IMR-90 (cell line): ENCODE data around the gene TPST1. TPM values are rescaled to one million over a fixed set of nuclear protein-coding genes. Genes with fewer than 3 reads are reported as not detected.

Experiments
- ATAC-seq: fragments of 200-7000 bp; cut with Tn5 transposase; 2 replicates; pipeline ENCODE4 v1.9.1; 2020; ENCODE audit warnings: low read depth, mild to moderate bottlenecking, moderate library complexity
- BruUV-seq: library from RNA; stranded (reverse); fragments of 400-500 nt; replicated peaks from 2 replicates; lab custom pipeline; 2021; lab: Mats Ljungman, UMichigan
- CTCF ChIA-PET: fragments of 300-600 bp; formaldehyde crosslinking; extraction: SDS; loops from one replicate; lab custom pipeline; 2021; ENCODE audit warnings: antibody characterized with exemption; lab: Yijun Ruan, JAX
- POLR2A ChIA-PET: fragments of 300-600 bp; sonication (Branson Sonifier 250); formaldehyde crosslinking; loops from one replicate; lab custom pipeline; 2022; ENCODE audit warnings: antibody characterized with exemption; ENCODE audit not compliant: unreplicated experiment; lab: Charles Lee
- DNase-seq: peaks from one replicate; pipeline ENCODE4 v3.0.0; 2013
- H2AFZ ChIP-seq: replicated peaks from 2 replicates; pipeline ENCODE3; 2013; ENCODE audit warnings: low read length, mild to moderate bottlenecking; ENCODE audit not compliant: poor library complexity
- H2AK5ac ChIP-seq: 2 replicates; pipeline ENCODE4 v1.6.1; 2013; ENCODE audit warnings: low read depth, low read length, inconsistent platforms
- H2AK9ac ChIP-seq: replicated peaks from 2 replicates; pipeline ENCODE3; 2013; ENCODE audit warnings: mild to moderate bottlenecking, low read depth, low read length, moderate library complexity; ENCODE audit not compliant: poor library complexity
- H2BK120ac ChIP-seq: 2 replicates; pipeline ENCODE4 v1.6.1; 2013; ENCODE audit warnings: low read depth, low read length, inconsistent platforms
- H2BK15ac ChIP-seq: 3 replicates; pipeline ENCODE4 v1.6.1; 2013; ENCODE audit warnings: low read depth, low read length, inconsistent platforms
- H2BK20ac ChIP-seq: 2 replicates; pipeline ENCODE4 v1.6.1; 2013; ENCODE audit warnings: low read depth, mild to moderate bottlenecking, inconsistent platforms, low read length, moderate library complexity
- H2BK5ac ChIP-seq: 2 replicates; pipeline ENCODE4 v1.6.1; 2013; ENCODE audit warnings: mild to moderate bottlenecking, low read depth, low read length, inconsistent platforms; ENCODE audit not compliant: poor library complexity, severe bottlenecking
- H3K14ac ChIP-seq: replicated peaks from 2 replicates; pipeline ENCODE4 v1.6.1; 2013; ENCODE audit warnings: low read depth, low read length, inconsistent platforms
- H3K18ac ChIP-seq: 2 replicates; pipeline ENCODE4 v1.6.1; 2013; ENCODE audit warnings: low read depth, low read length, control low read depth
- H3K23ac ChIP-seq: 2 replicates; pipeline ENCODE4 v1.6.1; 2013; ENCODE audit warnings: low read depth, low read length, inconsistent platforms
- H3K27ac ChIP-seq: 2 replicates; pipeline ENCODE4 v1.5.1; 2013; ENCODE audit warnings: mild to moderate bottlenecking, control low read depth, low read length; ENCODE audit not compliant: insufficient read depth
- H3K27me3 ChIP-seq: 2 replicates; pipeline ENCODE4 v1.6.1; 2013; ENCODE audit warnings: low read length; ENCODE audit not compliant: control insufficient read depth, insufficient read depth
- H3K36me3 ChIP-seq: 2 replicates; pipeline ENCODE4 v1.6.1; 2013; ENCODE audit warnings: low read length, mixed read lengths; ENCODE audit not compliant: control insufficient read depth, insufficient read depth
- H3K4ac ChIP-seq: 2 replicates; pipeline ENCODE4 v1.6.1; 2013; ENCODE audit warnings: low read depth, low read length, inconsistent platforms
- H3K4me1 ChIP-seq: 2 replicates; pipeline ENCODE4 v1.6.1; 2013; ENCODE audit warnings: low read length, mixed read lengths; ENCODE audit not compliant: control insufficient read depth, insufficient read depth
- H3K4me2 ChIP-seq: 2 replicates; pipeline ENCODE4 v1.6.1; 2013; ENCODE audit warnings: low read depth, mild to moderate bottlenecking, control low read depth, low read length, moderate library complexity
- H3K4me3 ChIP-seq: 2 replicates; pipeline ENCODE4 v1.5.1; 2013; ENCODE audit warnings: low read depth, mild to moderate bottlenecking, control low read depth, low read length, moderate library complexity; ENCODE audit not compliant: insufficient read depth
- H3K56ac ChIP-seq: 2 replicates; pipeline ENCODE4 v1.6.1; 2013; ENCODE audit warnings: low read length, inconsistent platforms; ENCODE audit not compliant: insufficient read depth; ENCODE audit errors: extremely low read depth
- H3K79me1 ChIP-seq, 2 experiments: 2 replicates each; pipeline ENCODE4 v1.6.1; 2013; ENCODE audit warnings: low read length in 2 of 2, inconsistent platforms in 1 of 2, low read depth in 1 of 2
- H3K9ac ChIP-seq: 2 replicates; pipeline ENCODE4 v1.6.1; 2013; ENCODE audit warnings: low read depth, low read length, control low read depth
- H3K9me1 ChIP-seq: 2 replicates; pipeline ENCODE4 v1.6.1; 2013; ENCODE audit warnings: low read length, inconsistent platforms; ENCODE audit not compliant: insufficient read depth
- H3K9me3 ChIP-seq: 2 replicates; pipeline ENCODE4 v1.6.1; 2013; ENCODE audit warnings: low read length; ENCODE audit not compliant: control insufficient read depth, insufficient read depth
- H4K20me1 ChIP-seq: 2 replicates; pipeline ENCODE4 v1.6.1; 2013; ENCODE audit warnings: low read length, inconsistent platforms; ENCODE audit not compliant: insufficient read depth
- H4K5ac ChIP-seq: 2 replicates; pipeline ENCODE4 v1.6.1; 2013; ENCODE audit warnings: mild to moderate bottlenecking, low read depth, low read length, control low read depth
- H4K8ac ChIP-seq, 2 experiments: 2 replicates each; pipeline ENCODE4 v1.6.1; 2013; ENCODE audit warnings: low read depth in 2 of 2, low read length in 2 of 2, control low read depth in 1 of 2, inconsistent platforms in 1 of 2
- H4K91ac ChIP-seq: 2 replicates; pipeline ENCODE4 v1.6.1; 2013; ENCODE audit warnings: low read depth, low read length, inconsistent platforms; ENCODE audit not compliant: insufficient read depth
- CEBPB ChIP-seq: IDR thresholded peaks from 2 replicates; pipeline ENCODE4 v1.6.1; 2012; ENCODE audit warnings: low read depth, low read length, improper control_type of control experiment
- CHD1 ChIP-seq: IDR thresholded peaks from 2 replicates; pipeline ENCODE4 v1.6.1; 2012; ENCODE audit warnings: low read depth, low read length, improper control_type of control experiment
- MXI1 ChIP-seq: IDR thresholded peaks from 2 replicates; pipeline ENCODE4 v1.6.1; 2012; ENCODE audit warnings: low read depth, mild to moderate bottlenecking, low read length, moderate library complexity, borderline replicate concordance
- RAD21 ChIP-seq: IDR thresholded peaks from 2 replicates; pipeline ENCODE4 v1.6.1; 2012; ENCODE audit warnings: low read length, improper control_type of control experiment
- RFX5 ChIP-seq: IDR thresholded peaks from 2 replicates; pipeline ENCODE4 v1.8.0; 2012; ENCODE audit warnings: low read depth, mild to moderate bottlenecking, low read length, moderate library complexity
- WGBS, 2 experiments: methylation state at CpG; one replicate each; pipeline versions ENCODE4 v1.1.5 to v1.1.7; 2013; ENCODE audit warnings: missing lambda C conversion rate in 2 of 2; ENCODE audit not compliant: insufficient read length in 1 of 2; ENCODE audit errors: extremely low coverage in 2 of 2; 5-methylcytosine and 5-hydroxymethylcytosine counted together
- dilution Hi-C: fragments of 300-500 bp; cut with HindIII; formaldehyde crosslinking; loops from one replicate; pipeline ENCODE4 v1.14.3; 2018; ENCODE audit warnings: low sequenced_read_pairs; ENCODE audit not compliant: unreplicated experiment
- in situ Hi-C: fragments of 300-500 bp; cut with MboI; formaldehyde crosslinking; loops from 3 replicates; pipeline ENCODE4 v1.14.3; 2019; ENCODE audit warnings: low sequenced_read_pairs, inconsistent platforms, mixed read lengths
- intact Hi-C: fragments of 100-400 bp; cut with micrococcal nuclease; formaldehyde crosslinking; loops from 2 replicates; pipeline ENCODE4 v1.10.0; 2022
- polyA plus RNA-seq, 3 experiments: library from polyadenylated mRNA; depleted of rRNA; stranded (reverse); fragments of >200 nt; gene quantifications; 2 replicates each; pipeline ENCODE4 v1.2.3, GENCODE V29; 2012; ENCODE audit warnings: low replicate concordance in 1 of 3
- total RNA-seq: library from RNA; depleted of rRNA; stranded (reverse); fragments of >200 nt; gene quantifications from 2 replicates; pipeline ENCODE4 v1.2.3, GENCODE V29; 2012
- TF ChIP-seq, protein P1 (sequence below): conservative IDR thresholded peaks from 2 replicates; pipeline ENCODE4 v1.5.1; 2012; ENCODE audit warnings: mild to moderate bottlenecking, low read depth, low read length, improper control_type of control experiment

The TPST1 gene
- total and polyA plus RNA-seq, 2 of the 4 experiments (the other 2 are of a cell fraction), result 37.7 to 58.6 TPM

GRCh38 chr7:66265566-66265965 is 60.4 kb downstream of the TPST1 start:
- Histone ChIP-seq H3K4me3 (no peak overlapping the region), H2AFZ (no peak overlapping the region), H2AK5ac (no peak overlapping the region), H4K20me1 (peaks cover 8% of the 10 kb centered on the region; the same call in 1 of the 2 replicates), H3K79me1 (peaks cover 11 to 31% of the 10 kb centered on the region in 2 experiments), H4K5ac (no peak overlapping the region), H2BK120ac (no peak overlapping the region), H2BK5ac (no peak overlapping the region), H3K23ac (no peak overlapping the region), H4K91ac (no peak overlapping the region), H3K9me3 (peaks cover 17% of the 10 kb centered on the region), H3K14ac (no peak overlapping the region), H3K27me3 (no peaks in the 10 kb centered on the region), H3K56ac (no peak overlapping the region), H3K9ac (no peak overlapping the region), H3K4me2 (no peak overlapping the region), H2BK15ac (no peak overlapping the region), H3K4ac (no peak overlapping the region), H3K9me1 (peaks cover 3% of the 10 kb centered on the region; the same call in 1 of the 2 replicates), H3K4me1 (peaks cover 4% of the 10 kb centered on the region; the same call in 1 of the 2 replicates), H2AK9ac (no peak overlapping the region), H3K27ac (no peak overlapping the region), H4K8ac (no peak overlapping the region), H2BK20ac (no peak overlapping the region), H3K18ac (no peak overlapping the region), H3K36me3 (peaks cover 7% of the 10 kb centered on the region; the same call in 1 of the 2 replicates)
- in situ Hi-C loops, result no loop called here
- ChIA-PET POLR2A (no interaction called here), CTCF (no interaction called here)
- BruUV-seq, result no TSS peak
- ATAC-seq, result no peak
- WGBS, 2 experiments, result no CpG with 5 or more reads among the region's 1 CpG
- dilution Hi-C loops, result no loop called here
- peak; percentile 45 for DNase-seq
- intact Hi-C loops, result loop anchor here (5.0 kb wide), 1 partner anchor 58 kb away; the partner anchor contains the start of gene TPST1
- no peak for TF ChIP-seq RFX5
- no peak for TF ChIP-seq MXI1
- TF ChIP-seq, protein P1, sequence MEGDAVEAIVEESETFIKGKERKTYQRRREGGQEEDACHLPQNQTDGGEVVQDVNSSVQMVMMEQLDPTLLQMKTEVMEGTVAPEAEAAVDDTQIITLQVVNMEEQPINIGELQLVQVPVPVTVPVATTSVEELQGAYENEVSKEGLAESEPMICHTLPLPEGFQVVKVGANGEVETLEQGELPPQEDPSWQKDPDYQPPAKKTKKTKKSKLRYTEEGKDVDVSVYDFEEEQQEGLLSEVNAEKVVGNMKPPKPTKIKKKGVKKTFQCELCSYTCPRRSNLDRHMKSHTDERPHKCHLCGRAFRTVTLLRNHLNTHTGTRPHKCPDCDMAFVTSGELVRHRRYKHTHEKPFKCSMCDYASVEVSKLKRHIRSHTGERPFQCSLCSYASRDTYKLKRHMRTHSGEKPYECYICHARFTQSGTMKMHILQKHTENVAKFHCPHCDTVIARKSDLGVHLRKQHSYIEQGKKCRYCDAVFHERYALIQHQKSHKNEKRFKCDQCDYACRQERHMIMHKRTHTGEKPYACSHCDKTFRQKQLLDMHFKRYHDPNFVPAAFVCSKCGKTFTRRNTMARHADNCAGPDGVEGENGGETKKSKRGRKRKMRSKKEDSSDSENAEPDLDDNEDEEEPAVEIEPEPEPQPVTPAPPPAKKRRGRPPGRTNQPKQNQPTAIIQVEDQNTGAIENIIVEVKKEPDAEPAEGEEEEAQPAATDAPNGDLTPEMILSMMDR, result no peak
- no peak for TF ChIP-seq CEBPB
- TF ChIP-seq RAD21, result no peak
- TF ChIP-seq CHD1, result no peak
